HCT116 (cell line): ENCODE data around the gene DAAM1. TPM values are rescaled to one million over a fixed set of nuclear protein-coding genes. Genes with fewer than 3 reads are reported as not detected.

Experiments used
- ATAC-seq: fragments of 200-7000 bp; cut with Tn5 transposase; 2 replicates; pipeline ENCODE4 v1.9.1; 2020; ENCODE audit warnings: mild to moderate bottlenecking, moderate library complexity
- BruUV-seq: library from RNA; stranded (reverse); fragments of 400-500 nt; replicated peaks from 2 replicates; lab custom pipeline; 2021; lab: Mats Ljungman, UMichigan
- CTCF ChIA-PET: fragments of 300-600 bp; sonication (Branson Sonifier 250); formaldehyde crosslinking; loops from one replicate; lab custom pipeline; 2021; ENCODE audit warnings: antibody characterized with exemption; lab: Charles Lee
- POLR2A ChIA-PET: fragments of 300-600, 350-600 bp; sonication (Branson Sonifier 250); formaldehyde crosslinking; loops from one replicate; lab custom pipeline; 2021; ENCODE audit warnings: antibody characterized with exemption; lab: Charles Lee
- RAD21 ChIA-PET, 2 experiments: fragments of 300-600 bp; sonication (Branson Sonifier 250); formaldehyde crosslinking; loops; one replicate each; lab custom pipeline; 2023; ENCODE audit warnings: low total read pairs in 2 of 2; ENCODE audit not compliant: uncharacterized antibody in 2 of 2, unreplicated experiment in 2 of 2, low non-redundant PET in 1 of 2; lab: Charles Lee
- DNase-seq: peaks from one replicate; pipeline ENCODE4 v3.0.0-alpha.2; 2010; ENCODE audit warnings: low read depth, low spot score
- H2AFZ ChIP-seq: fragments of 200-600 bp; shearing (Covaris generic), sonication (generic); 2 replicates; pipeline ENCODE4 v1.6.1; 2017; ENCODE audit warnings: low read depth, mixed run types, mixed read lengths, antibody characterized with exemption, low read length; ENCODE audit not compliant: poor library complexity, severe bottlenecking
- H3K27ac ChIP-seq: 2 replicates; pipeline ENCODE4 v1.5.1; 2012; ENCODE audit warnings: low read depth, low read length
- H3K27me3 ChIP-seq: fragments of 200-600 bp; sonication (generic); 2 replicates; pipeline ENCODE4 v1.6.1; 2016; ENCODE audit warnings: mixed run types, low read length, mixed read lengths; ENCODE audit not compliant: insufficient read depth
- H3K36me3 ChIP-seq, 2 experiments: fragments of 200-500 bp in 1 of 2; fragments of 200-600 bp in 1 of 2; sonication (Bioruptor generic) in 1 of 2; sonication (generic) in 1 of 2; 2 replicates each; pipeline versions ENCODE4 v1.5.1 to v1.6.1; 2014 to 2016; ENCODE audit warnings: low read length in 2 of 2, inconsistent platforms in 1 of 2, mixed read lengths in 1 of 2, mixed run types in 1 of 2; ENCODE audit not compliant: insufficient read depth in 2 of 2, control insufficient read depth in 1 of 2
- H3K4me1 ChIP-seq, 2 experiments: fragments of 200-600 bp in 1 of 2; sonication (generic) in 1 of 2; 2 replicates each; pipeline versions ENCODE4 v1.5.1 to v1.6.1; 2012 to 2017; ENCODE audit warnings: low read length in 2 of 2, inconsistent platforms in 1 of 2, mild to moderate bottlenecking in 1 of 2, mixed read lengths in 1 of 2, mixed run types in 1 of 2, moderate library complexity in 1 of 2; ENCODE audit not compliant: insufficient read depth in 2 of 2, control insufficient read depth in 1 of 2
- H3K4me2 ChIP-seq: fragments of 200-600 bp; sonication (generic); 2 replicates; pipeline ENCODE4 v1.6.1; 2017; ENCODE audit warnings: mixed run types, low read length, mixed read lengths
- H3K4me3 ChIP-seq, 2 experiments: fragments of 200-600 bp in 1 of 2; sonication (generic) in 1 of 2; replicated peaks in 1 of 2; 2 replicates each; pipeline ENCODE4 v1.5.1; 2011 to 2016; ENCODE audit warnings: low read length in 2 of 2, control low read depth in 1 of 2, low read depth in 1 of 2, mild to moderate bottlenecking in 1 of 2, mixed read lengths in 1 of 2, mixed run types in 1 of 2
- H3K79me2 ChIP-seq: fragments of 200-600 bp; sonication (generic); 2 replicates; pipeline ENCODE4 v1.6.1; 2017; ENCODE audit warnings: mild to moderate bottlenecking, mixed run types, low read length, moderate library complexity, mixed read lengths; ENCODE audit not compliant: insufficient read depth
- H3K9ac ChIP-seq: fragments of 200-600 bp; sonication (generic); 2 replicates; pipeline ENCODE4 v1.6.1; 2016; ENCODE audit warnings: low read length, mixed read lengths
- H3K9me2 ChIP-seq: fragments of 200-600 bp; sonication (generic), shearing (Covaris generic); 2 replicates; pipeline ENCODE4 v1.6.1; 2017; ENCODE audit warnings: mixed run types, mild to moderate bottlenecking, moderate library complexity; ENCODE audit not compliant: insufficient read depth
- H3K9me3 ChIP-seq, 2 experiments: fragments of 200-500 bp in 1 of 2; fragments of 200-600 bp in 1 of 2; sonication (Bioruptor generic) in 1 of 2; sonication (generic) in 1 of 2; 2 replicates each; pipeline ENCODE4 v1.6.1; 2014 to 2017; ENCODE audit warnings: low read length in 2 of 2, mixed read lengths in 2 of 2, inconsistent platforms in 1 of 2, low read depth in 1 of 2, mild to moderate bottlenecking in 1 of 2, mixed run types in 1 of 2, moderate library complexity in 1 of 2; ENCODE audit not compliant: control insufficient read depth in 1 of 2, insufficient read depth in 1 of 2
- H4K20me1 ChIP-seq: fragments of 200-600 bp; sonication (generic), shearing (Covaris generic); 2 replicates; pipeline ENCODE4 v1.6.1; 2017; ENCODE audit warnings: mixed run types, mild to moderate bottlenecking, moderate library complexity; ENCODE audit not compliant: insufficient read depth
- CBX3 ChIP-seq: IDR thresholded peaks from 2 replicates; pipeline ENCODE4 v1.6.1; 2012; ENCODE audit warnings: low read depth
- CEBPB ChIP-seq: IDR thresholded peaks from 2 replicates; pipeline ENCODE4 v1.6.1; 2012; ENCODE audit warnings: low read depth
- ELF1 ChIP-seq: IDR thresholded peaks from 2 replicates; pipeline ENCODE4 v1.6.1; 2012; ENCODE audit warnings: low read depth, borderline replicate concordance
- EZH2 ChIP-seq: fragments of 200-600 bp; sonication (generic); IDR thresholded peaks from 2 replicates; pipeline ENCODE4 v1.6.1; 2017; ENCODE audit warnings: antibody characterized with exemption, mixed run types
- EZH2phosphoT487 ChIP-seq: fragments of 200-600 bp; IDR thresholded peaks from 2 replicates; pipeline ENCODE4 v1.6.1; 2018; ENCODE audit warnings: antibody characterized with exemption, borderline replicate concordance
- POLR2A ChIP-seq: IDR thresholded peaks from 2 replicates; pipeline ENCODE4 v1.7.0; 2011; ENCODE audit warnings: borderline replicate concordance; ENCODE audit not compliant: insufficient read depth, insufficient read length; ENCODE audit errors: extremely low read depth
- POLR2AphosphoS5 ChIP-seq: IDR thresholded peaks from 2 replicates; pipeline ENCODE4 v1.6.1; 2011; ENCODE audit warnings: mild to moderate bottlenecking, low read depth, low read length, moderate library complexity
- RAD21 ChIP-seq: IDR thresholded peaks from 2 replicates; pipeline ENCODE4 v1.6.1; 2012; ENCODE audit warnings: low read depth, mild to moderate bottlenecking
- SIN3A ChIP-seq: IDR thresholded peaks from 2 replicates; pipeline ENCODE4 v1.6.1; 2012; ENCODE audit warnings: low read depth
- SP1 ChIP-seq: IDR thresholded peaks from 2 replicates; pipeline ENCODE4 v1.6.1; 2012; ENCODE audit warnings: low read depth
- SRF ChIP-seq: IDR thresholded peaks from 2 replicates; pipeline ENCODE4 v1.6.1; 2012; ENCODE audit warnings: low read depth
- ZFX ChIP-seq: fragments of 450-650 bp; IDR thresholded peaks from 2 replicates; pipeline ENCODE4 v1.6.1; 2017
- ZNF274 ChIP-seq: fragments of 200-500 bp; sonication (Bioruptor generic); IDR thresholded peaks from 2 replicates; pipeline ENCODE4 v1.6.1; 2014; ENCODE audit warnings: mild to moderate bottlenecking, low read depth, low read length, inconsistent platforms
- intact Hi-C: fragments of 100-400 bp; cut with micrococcal nuclease; formaldehyde crosslinking; loops from 2 replicates; pipeline ENCODE4 v1.10.0; 2022
- total RNA-seq: library from RNA; stranded (reverse); gene quantifications from one replicate; pipeline ENCODE4 v1.2.1, GENCODE V29; 2021; ENCODE audit not compliant: unreplicated experiment
- TF ChIP-seq, protein P1 (sequence below), 3 experiments: fragments of 200-600 bp in 1 of 3; sonication (generic) in 1 of 3; IDR thresholded peaks in 2 of 3; conservative IDR thresholded peaks in 1 of 3; 2 replicates each; pipeline ENCODE4 v1.5.1; 2012 to 2017; ENCODE audit warnings: low read depth in 2 of 3, low read length in 2 of 3, antibody characterized with exemption in 1 of 3, borderline replicate concordance in 1 of 3, control low read depth in 1 of 3, mild to moderate bottlenecking in 1 of 3, mixed read lengths in 1 of 3, mixed run types in 1 of 3, moderate library complexity in 1 of 3; ENCODE audit not compliant: insufficient read depth in 1 of 3
- TF ChIP-seq, protein P2 (sequence below): IDR thresholded peaks from 2 replicates; pipeline ENCODE4 v1.6.1; 2012
- TF ChIP-seq, protein P3 (sequence below): IDR thresholded peaks from 2 replicates; pipeline ENCODE4 v1.6.1; 2012; ENCODE audit warnings: low read depth

Gene DAAM1
- total RNA-seq, 1 experiment from 2014 or later, result 10.7 TPM

DNA sequence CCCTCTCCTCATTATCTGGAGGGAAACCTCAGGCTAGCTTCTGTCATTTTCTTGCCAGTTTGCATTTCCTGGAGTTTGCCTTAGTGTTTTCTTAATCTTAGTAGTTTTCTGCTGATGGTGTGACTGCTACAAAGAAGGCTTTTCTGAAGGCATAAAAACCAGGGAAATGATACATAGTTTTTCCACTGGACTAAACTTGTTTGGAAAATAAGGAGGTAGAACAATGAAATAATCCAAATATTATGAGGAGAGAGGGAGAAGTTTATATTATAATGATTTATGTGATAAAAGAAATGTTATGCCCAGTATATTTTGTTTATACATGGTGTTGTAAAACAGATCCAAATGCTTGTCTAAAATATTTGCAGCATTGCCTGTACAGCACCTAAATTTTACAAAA, 22.2 kb downstream of the DAAM1 start:
- CTCF ChIA-PET, result no interaction called here
- Histone ChIP-seq H3K9me3 (no peaks in the 10 kb centered on the region), H4K20me1 (no peaks in the 10 kb centered on the region), H3K4me3 (no peak overlapping the region), H2AFZ (no peak overlapping the region), H3K27me3 (no peaks in the 10 kb centered on the region), H3K4me2 (no peak overlapping the region), H3K4me1 (peaks cover 0 to 6% of the 10 kb centered on the region in 2 experiments; a peak in 2 of 4 replicates), H3K79me2 (no peaks in the 10 kb centered on the region), H3K27ac (no peak overlapping the region), H3K9me2 (no peaks in the 10 kb centered on the region), H3K9ac (no peak overlapping the region), H3K36me3 (no peaks in the 10 kb centered on the region)
- no peak for TF ChIP-seq SIN3A
- TF ChIP-seq EZH2, result no peak
- TF ChIP-seq, protein P1, sequence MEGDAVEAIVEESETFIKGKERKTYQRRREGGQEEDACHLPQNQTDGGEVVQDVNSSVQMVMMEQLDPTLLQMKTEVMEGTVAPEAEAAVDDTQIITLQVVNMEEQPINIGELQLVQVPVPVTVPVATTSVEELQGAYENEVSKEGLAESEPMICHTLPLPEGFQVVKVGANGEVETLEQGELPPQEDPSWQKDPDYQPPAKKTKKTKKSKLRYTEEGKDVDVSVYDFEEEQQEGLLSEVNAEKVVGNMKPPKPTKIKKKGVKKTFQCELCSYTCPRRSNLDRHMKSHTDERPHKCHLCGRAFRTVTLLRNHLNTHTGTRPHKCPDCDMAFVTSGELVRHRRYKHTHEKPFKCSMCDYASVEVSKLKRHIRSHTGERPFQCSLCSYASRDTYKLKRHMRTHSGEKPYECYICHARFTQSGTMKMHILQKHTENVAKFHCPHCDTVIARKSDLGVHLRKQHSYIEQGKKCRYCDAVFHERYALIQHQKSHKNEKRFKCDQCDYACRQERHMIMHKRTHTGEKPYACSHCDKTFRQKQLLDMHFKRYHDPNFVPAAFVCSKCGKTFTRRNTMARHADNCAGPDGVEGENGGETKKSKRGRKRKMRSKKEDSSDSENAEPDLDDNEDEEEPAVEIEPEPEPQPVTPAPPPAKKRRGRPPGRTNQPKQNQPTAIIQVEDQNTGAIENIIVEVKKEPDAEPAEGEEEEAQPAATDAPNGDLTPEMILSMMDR (IDR thresholded peaks at IDR 0.05 in 2 of 3, conservative IDR thresholded peaks at IDR 0.05 in 1 of 3; ENCODE audit: borderline replicate concordance in 1 of 3, insufficient read depth in 1 of 3, low read depth in 2 of 3, low read length in 2 of 3), result no peak
- DNase-seq (no peak), ATAC-seq (no peak)
- intact Hi-C loops, result no loop called here
- POLR2A ChIA-PET, result no interaction called here
- BruUV-seq, result no TSS peak
- RAD21 ChIA-PET, result no interaction called here

GRCh38 chr14:59213368-59214315, 25.2 kb downstream of the DAAM1 start:
- RAD21 ChIA-PET, result no interaction called here
- no TSS peak for BruUV-seq
- TF ChIP-seq POLR2A (no peak), RAD21 (no peak), POLR2AphosphoS5 (no peak), ELF1 (no peak), ZNF274 (no peak), SRF (no peak), CBX3 (no peak), CEBPB (no peak), SP1 (no peak), ZFX (no peak), EZH2phosphoT487 (no peak)
- TF ChIP-seq, protein P2, sequence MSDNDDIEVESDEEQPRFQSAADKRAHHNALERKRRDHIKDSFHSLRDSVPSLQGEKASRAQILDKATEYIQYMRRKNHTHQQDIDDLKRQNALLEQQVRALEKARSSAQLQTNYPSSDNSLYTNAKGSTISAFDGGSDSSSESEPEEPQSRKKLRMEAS, result no peak
- TF ChIP-seq, protein P3, sequence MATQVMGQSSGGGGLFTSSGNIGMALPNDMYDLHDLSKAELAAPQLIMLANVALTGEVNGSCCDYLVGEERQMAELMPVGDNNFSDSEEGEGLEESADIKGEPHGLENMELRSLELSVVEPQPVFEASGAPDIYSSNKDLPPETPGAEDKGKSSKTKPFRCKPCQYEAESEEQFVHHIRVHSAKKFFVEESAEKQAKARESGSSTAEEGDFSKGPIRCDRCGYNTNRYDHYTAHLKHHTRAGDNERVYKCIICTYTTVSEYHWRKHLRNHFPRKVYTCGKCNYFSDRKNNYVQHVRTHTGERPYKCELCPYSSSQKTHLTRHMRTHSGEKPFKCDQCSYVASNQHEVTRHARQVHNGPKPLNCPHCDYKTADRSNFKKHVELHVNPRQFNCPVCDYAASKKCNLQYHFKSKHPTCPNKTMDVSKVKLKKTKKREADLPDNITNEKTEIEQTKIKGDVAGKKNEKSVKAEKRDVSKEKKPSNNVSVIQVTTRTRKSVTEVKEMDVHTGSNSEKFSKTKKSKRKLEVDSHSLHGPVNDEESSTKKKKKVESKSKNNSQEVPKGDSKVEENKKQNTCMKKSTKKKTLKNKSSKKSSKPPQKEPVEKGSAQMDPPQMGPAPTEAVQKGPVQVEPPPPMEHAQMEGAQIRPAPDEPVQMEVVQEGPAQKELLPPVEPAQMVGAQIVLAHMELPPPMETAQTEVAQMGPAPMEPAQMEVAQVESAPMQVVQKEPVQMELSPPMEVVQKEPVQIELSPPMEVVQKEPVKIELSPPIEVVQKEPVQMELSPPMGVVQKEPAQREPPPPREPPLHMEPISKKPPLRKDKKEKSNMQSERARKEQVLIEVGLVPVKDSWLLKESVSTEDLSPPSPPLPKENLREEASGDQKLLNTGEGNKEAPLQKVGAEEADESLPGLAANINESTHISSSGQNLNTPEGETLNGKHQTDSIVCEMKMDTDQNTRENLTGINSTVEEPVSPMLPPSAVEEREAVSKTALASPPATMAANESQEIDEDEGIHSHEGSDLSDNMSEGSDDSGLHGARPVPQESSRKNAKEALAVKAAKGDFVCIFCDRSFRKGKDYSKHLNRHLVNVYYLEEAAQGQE, result no peak

More at GRCh38 chr14:59213368-59214315, 25.2 kb downstream of the DAAM1 start:
- Histone ChIP-seq H3K4me3 (no peak overlapping the region), H2AFZ (no peak overlapping the region), H3K4me1 (no peaks in the 10 kb centered on the region), H4K20me1 (no peaks in the 10 kb centered on the region), H3K4me2 (no peak overlapping the region), H3K27ac (no peak overlapping the region), H3K79me2 (no peaks in the 10 kb centered on the region), H3K27me3 (no peaks in the 10 kb centered on the region), H3K9ac (no peak overlapping the region), H3K9me2 (no peaks in the 10 kb centered on the region), H3K36me3 (no peaks in the 10 kb centered on the region), H3K9me3 (no peaks in the 10 kb centered on the region)
- intact Hi-C loops, result no loop called here
- DNase-seq (no peak), ATAC-seq (no peak)
- POLR2A ChIA-PET, result no interaction called here
- CTCF ChIA-PET, result no interaction called here
